HG02943 (cell line): ENCODE data around the gene PIAS1.
"Not testable (repeated sequence)": the region's sequence is repeated elsewhere in the genome, so short reads cannot be mapped to it uniquely, and the experiment has no call there.

Experiments
- ATAC-seq: cut with Tn5 transposase; IDR thresholded peaks from one replicate; pipeline ENCODE4 v1.9.1; 2021; ENCODE audit warnings: mild to moderate bottlenecking, low read depth, moderate library complexity; ENCODE audit not compliant: unreplicated experiment

Gene PIAS1

DNA sequence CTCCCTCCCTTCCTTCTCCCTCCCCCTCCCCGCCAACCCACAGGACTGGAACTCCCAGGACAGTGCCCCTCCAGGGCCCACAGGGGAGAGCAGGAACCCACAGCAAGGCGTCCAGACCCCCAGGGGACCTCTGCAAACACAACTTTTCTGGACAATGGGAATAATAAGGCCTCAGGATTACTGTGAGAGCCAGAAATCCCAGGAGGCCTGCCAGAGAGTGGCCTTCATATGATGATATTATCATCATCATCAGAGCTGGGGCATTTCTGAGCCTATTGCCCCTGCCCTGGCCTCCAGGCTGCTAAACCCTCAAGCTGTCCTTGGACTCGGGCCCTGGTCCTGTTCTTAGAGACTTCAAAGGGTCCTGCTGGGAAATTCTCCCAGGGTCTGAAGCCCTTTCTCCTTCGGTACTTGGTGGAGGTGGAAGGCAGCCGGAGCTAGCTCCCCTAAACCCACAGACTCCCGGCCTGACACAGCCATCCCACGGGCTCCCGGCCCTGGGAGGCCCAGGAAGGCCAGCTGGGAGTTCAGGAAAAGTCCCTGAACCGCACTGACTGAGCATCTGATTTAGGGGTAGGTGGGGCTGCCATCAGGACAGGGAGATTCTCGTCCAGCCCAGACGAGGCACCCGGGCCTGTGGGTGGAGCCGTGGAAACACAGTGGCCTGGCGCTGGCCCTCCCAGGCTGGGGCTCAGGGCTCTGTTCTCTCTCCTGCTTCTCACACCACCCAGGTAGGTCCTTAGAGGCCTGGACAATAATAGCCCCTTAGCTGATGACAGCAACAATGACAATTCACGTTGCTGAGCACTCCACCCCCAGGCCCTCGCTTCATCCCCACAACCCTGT lies 146.1 kb downstream of the PIAS1 start:
- no peak for ATAC-seq

DNA sequence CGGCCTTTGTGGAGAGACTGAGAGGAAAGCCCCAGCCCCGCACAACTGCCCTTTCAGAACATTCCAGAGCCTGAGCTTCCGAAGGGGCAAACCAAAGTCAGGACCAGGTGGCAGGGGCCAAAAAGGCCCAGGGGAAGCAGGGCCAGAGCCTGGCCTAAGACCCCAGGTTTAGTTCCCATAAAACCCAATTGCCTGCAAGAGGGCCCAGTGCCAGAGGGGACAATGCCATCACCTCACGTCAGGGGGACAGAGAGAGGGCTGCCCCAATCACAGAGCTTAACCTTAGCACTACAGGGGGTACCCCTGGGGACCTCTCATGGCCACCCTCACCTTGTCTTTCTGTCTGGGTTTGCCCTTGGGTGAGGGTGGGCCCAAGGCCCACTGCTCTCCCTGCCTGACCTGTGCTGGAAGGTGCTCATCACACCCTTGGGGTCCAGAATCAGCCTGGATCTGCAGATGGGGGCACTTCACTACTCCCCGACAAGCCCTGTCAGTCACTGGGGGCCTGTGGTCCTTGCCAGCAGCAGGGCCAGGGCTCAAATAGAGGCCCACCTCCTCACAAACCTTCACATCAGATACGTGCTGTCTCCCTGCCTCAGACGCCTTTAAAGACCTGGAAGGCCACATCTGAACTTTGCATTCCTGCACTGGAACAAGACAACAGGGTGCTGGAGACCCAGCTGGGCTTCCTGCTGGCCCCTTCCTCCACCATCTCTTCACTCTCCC lies 147.2 kb downstream of the PIAS1 start:
- ATAC-seq = no peak

DNA sequence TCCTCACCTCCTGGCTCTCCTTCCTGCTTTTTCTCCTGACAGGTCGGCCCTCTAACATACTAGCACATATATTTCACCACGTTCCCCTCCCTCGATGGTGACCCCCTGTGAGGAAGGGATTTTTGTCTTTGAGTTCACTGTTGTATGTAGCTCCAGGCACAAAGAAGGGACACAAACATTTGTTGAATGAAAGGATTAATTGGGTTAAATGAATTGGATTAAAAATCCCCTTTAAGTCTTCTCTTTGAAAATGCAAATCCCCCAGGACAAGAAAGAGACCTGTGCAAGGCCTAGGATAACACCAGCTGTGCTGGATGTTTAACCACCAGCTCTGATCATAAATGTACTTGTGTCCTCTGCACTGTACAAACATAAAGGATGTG lies 147.8 kb downstream of the PIAS1 start:
- ATAC-seq = no peak

DNA sequence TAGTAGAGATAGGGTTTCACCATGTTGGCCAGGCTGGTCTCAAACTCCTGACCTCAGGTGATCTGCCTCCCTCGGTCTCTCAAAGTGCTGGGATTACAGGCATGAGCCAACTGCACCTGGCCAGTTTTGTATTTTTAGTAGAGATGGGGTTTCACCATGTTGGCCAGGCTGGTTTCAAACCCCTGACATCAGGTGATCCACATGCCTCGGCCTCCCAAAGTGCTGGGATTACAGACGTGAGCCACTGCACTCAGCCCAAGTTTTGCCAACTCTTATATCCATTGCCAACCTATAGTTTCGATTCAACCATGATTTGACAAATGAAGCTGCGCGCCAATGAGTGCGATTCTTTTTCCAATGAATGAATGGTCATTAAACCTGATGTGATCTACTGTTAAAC lies 148.9 kb downstream of the PIAS1 start:
- not testable (repeated sequence) for ATAC-seq

DNA sequence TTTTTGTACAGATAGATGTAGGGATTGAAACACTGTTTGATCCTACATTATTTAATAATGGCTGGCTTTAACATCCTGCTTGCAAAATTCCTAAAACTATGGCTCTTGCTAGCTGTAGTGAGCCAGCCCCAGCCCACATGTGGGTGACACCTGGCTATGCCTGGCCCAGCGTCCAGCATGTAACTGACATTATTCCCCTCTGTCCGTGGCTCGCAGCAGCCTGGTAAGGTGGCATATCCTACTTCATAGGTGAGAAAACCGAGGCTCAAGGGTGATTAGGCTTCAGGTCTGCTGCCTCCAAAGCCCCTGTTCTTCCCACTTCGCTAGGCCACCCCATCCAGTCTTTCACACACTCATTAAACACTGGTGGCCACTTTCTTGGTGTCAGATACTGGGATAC lies 149.4 kb downstream of the PIAS1 start:
- no peak for ATAC-seq

DNA sequence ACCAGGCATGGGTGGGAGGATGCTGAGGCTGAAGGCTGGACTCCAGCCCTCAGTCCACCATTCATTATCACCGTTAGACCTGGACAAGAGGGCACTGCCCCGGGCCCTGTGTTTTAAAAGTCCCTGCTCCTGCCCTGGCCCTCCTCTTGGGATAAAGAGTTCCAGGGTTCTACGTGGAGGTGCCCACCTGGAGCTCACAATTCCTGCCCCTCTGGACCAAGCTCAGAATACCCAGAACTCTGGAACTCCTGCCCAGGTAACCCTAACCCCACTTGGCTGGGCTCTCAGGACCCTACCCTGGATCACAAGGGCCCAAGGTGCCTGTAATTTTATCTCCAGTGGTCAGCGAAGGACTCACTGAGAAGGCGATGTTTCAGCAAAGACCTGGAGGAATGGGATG lies 149.8 kb downstream of the PIAS1 start:
- no peak for ATAC-seq

DNA sequence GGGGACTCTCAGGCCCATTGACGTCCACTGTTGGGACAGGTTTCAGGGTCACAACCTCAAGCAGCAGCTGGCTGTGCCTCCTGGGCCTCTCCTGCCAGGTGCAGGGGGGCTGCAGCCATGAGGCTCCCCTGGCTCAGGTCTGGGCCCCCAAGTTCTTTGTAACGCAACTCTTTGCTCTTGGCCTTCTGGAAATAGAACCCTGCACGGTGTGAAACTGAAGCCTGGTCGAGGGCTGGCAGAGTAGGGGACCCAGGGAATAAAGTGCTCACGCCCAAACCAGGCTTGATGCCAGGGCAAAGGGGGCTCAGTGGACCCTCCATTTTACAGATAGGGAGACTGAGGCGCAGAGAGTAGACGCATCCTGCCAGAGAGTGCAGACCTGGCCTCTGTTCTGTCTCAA lies 150.2 kb downstream of the PIAS1 start:
- ATAC-seq = no peak

DNA sequence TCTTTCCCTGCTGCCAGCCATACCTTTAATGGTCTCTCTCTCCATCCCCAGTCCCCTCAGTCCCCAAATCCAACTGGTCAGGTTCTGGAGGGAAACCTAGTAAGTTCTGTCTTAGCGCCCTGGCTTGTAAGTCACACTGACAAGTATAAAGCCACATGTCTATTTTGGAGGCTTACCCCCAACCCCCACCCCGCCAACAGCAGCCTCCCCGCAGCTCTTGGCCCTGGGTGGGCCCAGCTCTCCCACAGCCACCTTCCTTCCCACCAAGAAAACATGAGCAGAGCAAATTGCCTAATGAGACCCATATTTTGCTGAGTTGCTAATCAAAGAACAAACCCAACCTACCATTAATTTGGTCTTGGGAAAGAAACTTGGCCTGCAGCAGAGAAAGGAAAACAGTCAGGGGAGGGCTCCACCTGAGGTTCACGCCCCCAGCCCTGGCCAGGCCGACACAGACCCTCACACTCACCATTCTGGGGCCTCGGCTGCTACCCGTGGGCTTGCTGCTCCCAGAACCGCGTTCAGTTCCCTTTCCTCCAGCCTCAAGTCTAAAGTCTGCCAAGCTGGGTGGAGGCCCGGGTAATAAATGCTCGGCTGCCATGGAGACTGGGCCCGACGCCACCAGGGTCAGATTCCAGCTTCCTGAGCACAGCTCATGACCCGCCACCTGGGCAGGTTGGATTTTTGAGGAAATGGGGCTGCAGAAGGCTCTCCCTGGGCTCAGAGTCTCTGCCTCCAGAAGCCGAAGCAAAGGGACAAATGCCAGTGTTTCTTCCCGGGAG lies 150.9 kb downstream of the PIAS1 start, which contains the start of gene CALML4:
Gene CALML4 (minus strand): TSS at position 557 of the 782 bp plus-strand sequence. CDS start 85 bp downstream, at position 472.
- no peak for ATAC-seq

DNA sequence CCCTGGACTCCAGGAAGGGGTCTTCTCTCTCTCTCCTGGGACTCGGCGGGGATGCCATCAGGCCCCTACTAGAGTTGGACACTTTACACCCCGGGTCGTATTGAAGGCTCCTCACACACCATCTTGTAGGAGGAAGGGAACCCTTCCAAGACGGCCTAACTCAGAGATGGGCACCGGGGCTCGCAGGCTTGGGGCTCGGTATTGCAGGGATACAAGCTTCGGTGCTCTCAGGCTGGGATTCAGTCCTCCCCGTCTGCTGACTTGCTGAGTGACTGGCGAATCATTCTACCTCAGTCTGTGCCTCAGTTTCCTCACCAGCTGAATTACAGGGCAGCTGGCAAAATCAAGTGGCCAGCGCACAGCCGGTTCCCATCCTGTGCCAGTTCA lies 151.4 kb downstream of the PIAS1 start:
- no peak for ATAC-seq

DNA sequence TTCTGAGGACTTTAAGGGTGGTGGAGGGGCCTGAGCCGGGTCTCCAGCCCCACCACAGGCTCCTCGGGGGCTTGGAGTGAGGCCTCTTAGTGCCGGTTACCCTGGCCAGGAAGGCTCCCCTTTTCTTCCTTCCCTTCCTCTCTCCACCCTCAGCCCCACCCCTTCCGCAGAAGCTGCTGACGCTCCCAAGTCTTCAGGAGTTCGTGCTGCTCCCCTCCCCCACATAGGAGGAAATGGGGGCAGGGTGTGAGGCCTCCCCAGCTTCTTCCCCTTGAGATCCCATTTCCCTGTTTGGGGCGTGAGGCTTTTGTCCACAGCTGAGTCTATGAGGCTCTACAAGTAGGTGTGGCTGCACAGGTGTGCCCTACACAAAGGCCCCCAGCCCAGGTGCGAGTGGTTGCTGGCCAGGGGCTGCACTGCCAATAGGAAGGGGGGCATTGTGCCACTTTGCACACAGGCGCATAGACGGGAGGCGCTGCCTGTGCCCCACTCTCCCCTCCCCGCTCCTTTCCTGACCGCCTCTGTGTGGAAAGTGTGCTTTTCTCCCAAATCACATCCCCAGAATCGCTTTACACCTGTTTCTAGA lies 151.9 kb downstream of the PIAS1 start:
- no peak for ATAC-seq

DNA sequence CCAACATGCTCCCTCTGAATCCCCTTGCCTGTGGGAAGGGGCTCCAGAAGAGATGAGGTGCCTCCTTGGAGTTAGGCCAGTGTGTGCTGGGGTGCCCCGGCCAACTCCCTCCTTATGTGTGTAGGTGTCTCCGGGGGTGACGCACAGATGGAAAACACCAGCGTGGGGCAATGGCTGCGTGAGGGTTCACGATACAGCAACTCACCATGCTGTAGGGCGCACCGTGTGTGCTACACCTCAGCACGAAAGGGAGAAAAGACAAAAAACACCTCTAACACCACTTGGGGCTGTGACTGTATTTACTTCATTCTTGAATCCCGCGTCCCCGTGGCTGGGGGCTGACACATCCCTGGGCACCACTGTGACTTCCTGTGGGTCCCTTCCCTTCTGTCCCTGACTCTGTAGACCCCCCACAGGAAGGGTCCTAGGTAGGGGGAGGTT lies 152.6 kb downstream of the PIAS1 start:
- no peak for ATAC-seq

DNA sequence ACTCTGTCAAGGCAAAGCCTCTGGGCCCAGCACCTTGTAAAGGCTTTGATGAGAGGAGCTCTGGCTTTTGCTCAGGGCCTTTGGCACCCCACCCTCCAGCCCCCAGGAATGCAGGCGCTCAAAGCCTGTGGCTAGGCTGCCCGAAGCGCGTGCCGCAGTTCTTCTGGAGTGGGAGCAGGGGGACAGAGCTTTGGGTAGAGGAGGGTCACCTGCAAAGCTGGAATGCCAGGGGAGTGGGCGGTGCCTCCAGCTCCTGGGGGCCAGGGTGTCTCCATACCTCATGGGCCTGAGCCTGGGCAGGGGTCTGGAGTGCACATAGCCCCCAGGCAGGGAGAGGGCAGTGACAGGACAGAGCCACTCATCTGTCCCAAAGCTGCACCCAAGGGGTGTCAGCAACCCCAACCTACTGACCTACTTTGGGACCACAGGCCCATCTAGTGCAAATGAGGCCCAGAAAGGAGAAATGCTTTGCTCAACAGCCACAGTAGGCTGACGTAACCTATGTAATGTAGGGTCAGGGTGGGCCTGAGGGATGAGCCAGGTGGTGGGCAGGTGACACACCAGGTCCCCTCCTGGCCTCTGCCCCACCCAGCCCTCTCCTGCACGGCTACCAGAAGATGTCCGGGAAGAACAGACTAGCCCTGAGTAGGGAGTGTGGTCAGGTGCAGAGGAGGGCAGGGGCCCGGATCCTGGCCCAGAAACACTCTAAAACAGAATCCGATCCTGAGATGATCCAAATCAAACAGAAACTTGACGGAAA lies 153.2 kb downstream of the PIAS1 start:
- ATAC-seq = no peak

DNA sequence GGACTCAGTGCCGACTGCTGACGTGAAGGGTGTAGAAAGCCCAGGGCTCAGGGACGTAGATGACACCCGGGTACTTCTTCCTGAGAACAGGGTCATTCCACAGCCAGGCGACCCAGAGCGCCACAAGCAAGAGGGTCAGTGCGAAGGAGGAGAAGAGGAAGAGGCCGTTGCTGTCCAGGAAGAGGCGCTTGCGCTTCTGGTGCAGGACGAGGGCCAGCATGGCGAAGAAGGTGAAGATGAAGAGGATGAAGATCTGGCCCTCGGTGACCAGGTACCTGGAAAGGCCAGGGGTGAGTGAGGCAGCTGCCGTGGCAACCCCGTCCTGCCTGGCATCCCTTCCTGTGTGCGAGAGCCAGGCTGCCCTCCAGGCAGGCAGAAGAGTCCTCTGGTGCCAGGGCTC lies 154.0 kb downstream of the PIAS1 start:
- ATAC-seq = no peak

DNA sequence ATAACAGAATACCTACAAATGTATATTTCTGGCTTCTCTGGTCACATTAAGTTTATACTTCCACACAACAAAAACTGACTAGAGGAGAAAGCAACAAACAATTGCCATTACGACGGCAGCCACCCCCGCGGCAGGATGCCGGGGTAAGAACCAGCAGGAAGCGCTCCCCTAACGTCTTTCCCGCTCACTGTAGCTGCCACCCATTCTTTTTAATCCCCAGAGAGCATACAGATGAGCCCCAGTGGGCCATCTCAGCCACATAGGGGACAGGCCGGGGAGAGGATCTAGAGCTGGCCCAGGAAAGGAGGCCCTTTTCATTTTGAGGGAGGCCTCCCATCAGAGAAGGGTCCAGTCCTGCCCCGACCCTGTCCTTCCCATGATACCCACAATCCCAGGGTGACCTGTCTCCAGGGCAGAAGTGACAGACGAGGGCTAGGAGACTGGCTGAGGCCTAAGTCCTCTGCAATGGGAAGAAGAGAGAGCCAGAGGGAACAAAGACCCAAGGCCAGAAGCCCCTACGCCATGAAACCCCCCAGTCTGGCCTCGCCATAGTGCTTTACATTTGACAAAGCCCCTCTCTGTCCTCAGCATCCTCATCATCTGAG lies 154.6 kb downstream of the PIAS1 start:
- ATAC-seq = no peak

DNA sequence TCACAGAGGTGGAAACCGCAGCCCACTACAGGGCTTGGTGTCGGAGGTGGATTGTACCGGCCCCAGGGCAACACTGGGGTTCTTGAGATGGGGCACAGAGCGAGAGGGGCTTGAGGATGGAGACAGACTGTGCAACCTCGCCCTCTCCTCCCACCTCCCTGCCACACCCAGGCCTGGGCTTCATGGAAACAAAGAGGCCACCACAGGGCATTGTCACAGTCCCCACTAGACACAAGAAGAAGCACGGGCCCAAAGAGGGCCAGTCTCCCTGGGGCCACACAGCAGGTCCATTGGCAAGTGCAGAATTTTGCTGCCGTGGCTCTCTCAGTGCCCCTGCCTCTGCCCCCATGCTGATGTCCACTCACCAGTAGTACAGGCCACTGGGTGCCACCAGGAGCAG lies 155.2 kb downstream of the PIAS1 start:
- no peak for ATAC-seq

DNA sequence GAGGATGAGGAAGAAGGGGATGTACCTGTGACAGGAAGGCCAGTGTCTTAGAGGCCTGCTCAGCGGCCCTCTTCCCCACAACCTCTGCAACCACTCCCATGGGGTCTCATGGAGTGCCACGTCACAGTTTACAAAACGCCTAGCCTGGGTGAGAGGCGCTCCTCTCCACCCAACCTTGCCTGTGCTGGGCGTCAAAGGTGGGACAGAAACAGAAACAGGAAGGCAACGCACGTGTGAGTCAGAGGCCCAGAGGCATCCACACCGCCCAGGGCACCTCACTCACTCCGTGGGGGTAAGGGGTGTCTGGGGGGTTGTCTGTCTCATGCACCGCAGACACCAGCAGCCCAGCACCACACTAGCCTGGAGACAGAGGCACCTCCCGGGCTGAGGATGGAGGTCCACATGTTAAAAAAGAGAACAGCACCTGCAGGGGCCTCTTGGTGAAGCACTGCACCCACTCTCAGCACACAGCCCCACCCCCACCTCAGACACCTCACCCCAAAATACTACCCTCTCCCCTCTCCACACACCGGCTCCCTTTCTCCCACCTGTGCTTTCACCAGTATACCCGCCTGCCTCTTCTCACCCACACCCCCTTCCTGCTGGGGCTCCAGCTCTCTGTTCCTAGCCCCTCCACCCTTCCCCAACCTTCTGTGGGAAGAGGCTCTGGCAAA lies 155.8 kb downstream of the PIAS1 start:
- ATAC-seq = no peak

DNA sequence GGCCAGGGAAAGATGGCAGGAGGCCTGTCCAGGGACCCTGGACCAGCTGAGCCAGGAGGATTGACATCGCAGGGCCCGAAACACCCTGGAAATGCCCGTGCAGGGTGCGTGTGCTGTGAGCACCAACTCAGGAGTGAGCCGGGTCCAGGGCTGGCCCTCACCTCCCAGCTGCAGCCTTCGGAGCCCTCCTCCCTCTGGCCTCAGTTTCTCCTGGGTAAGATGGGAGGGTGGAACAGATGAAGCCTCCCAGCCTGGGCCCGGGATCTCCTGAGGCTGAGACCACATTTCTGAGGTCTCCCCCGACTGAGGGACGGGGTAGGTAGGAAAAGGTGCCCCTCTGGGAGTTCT lies 156.3 kb downstream of the PIAS1 start:
- ATAC-seq = no peak

DNA sequence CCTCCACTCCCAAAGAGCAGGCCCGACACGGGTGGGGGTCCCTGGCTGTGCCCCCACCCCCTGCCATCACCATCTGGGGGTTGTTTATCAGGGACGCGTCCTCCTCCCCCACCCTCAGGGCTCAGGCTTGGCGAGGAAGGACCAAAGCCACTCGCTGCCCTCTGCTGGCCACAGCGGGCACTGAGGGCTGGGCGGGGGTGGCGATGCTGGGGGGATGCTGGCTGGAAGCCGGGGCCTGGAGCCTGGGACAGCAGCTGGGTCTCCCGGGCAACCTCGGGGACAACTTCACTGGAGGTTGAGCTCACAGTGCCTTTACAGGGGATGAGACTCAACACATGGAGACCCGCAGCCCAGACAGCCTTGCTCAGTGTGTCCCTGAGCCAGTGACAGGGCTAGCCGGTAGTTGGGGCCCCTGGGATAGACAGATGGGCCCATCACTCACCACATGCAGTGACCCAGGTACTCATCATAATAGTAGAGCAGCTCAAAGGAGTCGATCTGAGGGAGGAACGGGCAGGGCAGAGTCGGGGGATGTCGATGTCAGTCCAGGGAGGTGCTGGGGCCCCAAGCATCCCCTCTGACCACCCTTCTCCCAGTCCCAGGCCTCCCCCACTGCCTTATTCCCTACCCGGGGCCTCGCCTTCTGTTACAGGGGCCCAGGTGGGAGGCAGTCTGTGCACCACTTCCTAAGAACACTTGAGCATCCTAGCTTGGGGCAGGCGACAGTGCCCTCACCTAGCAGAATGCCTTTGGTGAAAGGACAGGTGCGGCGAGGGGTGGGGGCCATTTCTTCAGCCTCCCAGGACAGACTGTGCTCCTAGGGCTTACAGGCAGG lies 156.9 kb downstream of the PIAS1 start:
- no peak for ATAC-seq
